Inferior parietal cortex (tissue), 1 donor: ENCODE results near the gene CACNB4.
"Not testable (repeated sequence)": the region's sequence is repeated elsewhere in the genome, so short reads cannot be mapped to it uniquely, and the experiment has no call there.

Source experiments
- DNase-seq: peaks from one replicate; pipeline ENCODE4 v3.0.0-alpha.2; 2016; ENCODE audit errors: extremely low spot score

The CACNB4 gene

GRCh38 chr2:152098496-152099366 lies at the start of gene CACNB4:
CACNB4 (minus strand) TSS chr2:152099044.
- DNase-seq = no peak

- DNase-seq = no peak
Observed at GRCh38 chr2:152134488-152135280, 35.8 kb upstream of the CACNB4 start.

- no peak for DNase-seq
Observed at GRCh38 chr2:152132306-152132705, 33.5 kb upstream of the CACNB4 start.

- no peak for DNase-seq
Observed at GRCh38 chr2:152127628-152128027, 28.8 kb upstream of the CACNB4 start.

GRCh38 chr2:152126664-152127063 lies 27.8 kb upstream of the CACNB4 start:
- DNase-seq = no peak

- no peak for DNase-seq
Observed at GRCh38 chr2:152122161-152122560, 23.3 kb upstream of the CACNB4 start.

GRCh38 chr2:152120430-152120829 lies 21.6 kb upstream of the CACNB4 start:
- no peak for DNase-seq

GRCh38 chr2:152115952-152116351 lies 17.1 kb upstream of the CACNB4 start:
- no peak for DNase-seq

- no peak for DNase-seq
Observed at GRCh38 chr2:152114366-152114765, 15.5 kb upstream of the CACNB4 start.

- not testable (repeated sequence) for DNase-seq
Observed at GRCh38 chr2:152107140-152107539, 8.3 kb upstream of the CACNB4 start.

GRCh38 chr2:152106464-152106863 lies 7.6 kb upstream of the CACNB4 start:
- no peak for DNase-seq

- DNase-seq = no peak
Observed at GRCh38 chr2:152103271-152103670, 4.4 kb upstream of the CACNB4 start.

- no peak for DNase-seq
Observed at GRCh38 chr2:152100961-152101360, 2.1 kb upstream of the CACNB4 start.

- no peak for DNase-seq
Observed at GRCh38 chr2:152099367-152100050, 665 bp upstream of the CACNB4 start.

- DNase-seq = no peak
Observed at GRCh38 chr2:152097801-152098495, 896 bp downstream of the CACNB4 start.

GRCh38 chr2:152097290-152097800 lies 1.5 kb downstream of the CACNB4 start:
- no peak for DNase-seq

- peak; percentile 1 for DNase-seq
Observed at GRCh38 chr2:152095146-152095545, 3.7 kb downstream of the CACNB4 start.

GRCh38 chr2:152094014-152094413 lies 4.8 kb downstream of the CACNB4 start:
- peak; percentile 1 for DNase-seq

- DNase-seq = no peak
Observed at GRCh38 chr2:152093464-152093863, 5.4 kb downstream of the CACNB4 start.

GRCh38 chr2:152092095-152092494 lies 6.7 kb downstream of the CACNB4 start:
- peak; percentile 2 for DNase-seq

- DNase-seq = not testable (repeated sequence)
Observed at GRCh38 chr2:152090726-152091125, 8.1 kb downstream of the CACNB4 start.
